BE2C (cell line): ENCODE data around the gene MICU1.
"Not testable (repeated sequence)": the region's sequence is repeated elsewhere in the genome, so short reads cannot be mapped to it uniquely, and the experiment has no call there.

Experiments
- DNase-seq: peaks from one replicate; pipeline ENCODE4 v3.0.0-alpha.2; 2020
- H3K27me3 ChIP-seq: fragments of 250-450 bp; sonication (Bioruptor Pico); 2 replicates; pipeline ENCODE4 v1.5.1; 2020; ENCODE audit warnings: mild to moderate bottlenecking
- H3K36me3 ChIP-seq: fragments of 250-450 bp; sonication (Bioruptor Pico); 2 replicates; pipeline ENCODE4 v1.5.1; 2020; ENCODE audit warnings: mild to moderate bottlenecking
- H3K4me1 ChIP-seq: fragments of 250-450 bp; sonication (Bioruptor Pico); 2 replicates; pipeline ENCODE4 v1.5.1; 2020
- H3K4me3 ChIP-seq: 2 replicates; pipeline ENCODE4 v1.5.1; 2011; ENCODE audit warnings: low read depth, low read length
- H3K9me3 ChIP-seq: fragments of 250-450 bp; sonication (Bioruptor Pico); 2 replicates; pipeline ENCODE4 v1.5.1; 2020
- CTCF ChIP-seq: IDR thresholded peaks from 2 replicates; pipeline ENCODE4 v1.5.1; 2012; ENCODE audit warnings: mild to moderate bottlenecking, low read depth, low read length

The MICU1 gene

GRCh38 chr10:72409167-72409566 is 216.7 kb downstream of the MICU1 start:
- no peak for DNase-seq
- no peak for TF ChIP-seq CTCF
- no peaks in the 10 kb centered on the region for H3K27me3 ChIP-seq
- no peaks in the 10 kb centered on the region for H3K9me3 ChIP-seq
- no peak overlapping the region for H3K4me3 ChIP-seq
- no peaks in the 10 kb centered on the region for H3K4me1 ChIP-seq
- H3K36me3 ChIP-seq = no peaks in the 10 kb centered on the region

GRCh38 chr10:72407927-72408600 is 217.8 kb downstream of the MICU1 start:
- H3K36me3 ChIP-seq = no peaks in the 10 kb centered on the region
- DNase-seq = no peak
- no peak for TF ChIP-seq CTCF

GRCh38 chr10:72407471-72407870 is 218.4 kb downstream of the MICU1 start:
- H3K4me1 ChIP-seq = no peaks in the 10 kb centered on the region
- H3K36me3 ChIP-seq = no peaks in the 10 kb centered on the region
- TF ChIP-seq CTCF = no peak
- no peak overlapping the region for H3K4me3 ChIP-seq
- DNase-seq = no peak
- no peaks in the 10 kb centered on the region for H3K9me3 ChIP-seq
- no peaks in the 10 kb centered on the region for H3K27me3 ChIP-seq

More at GRCh38 chr10:72407927-72408600, 217.8 kb downstream of the MICU1 start:
- no peaks in the 10 kb centered on the region for H3K9me3 ChIP-seq
- H3K27me3 ChIP-seq = no peaks in the 10 kb centered on the region
- no peak overlapping the region for H3K4me3 ChIP-seq
- no peaks in the 10 kb centered on the region for H3K4me1 ChIP-seq

- not testable (repeated sequence) for H3K9me3 ChIP-seq, H3K27me3 ChIP-seq, H3K36me3 ChIP-seq, H3K4me3 ChIP-seq, H3K4me1 ChIP-seq
- peak; percentile 35 for DNase-seq
Observed at GRCh38 chr10:72395581-72395980, 230.3 kb downstream of the MICU1 start.

GRCh38 chr10:72392571-72392970 is 233.3 kb downstream of the MICU1 start:
- no peak for DNase-seq
- no peaks in the 10 kb centered on the region for H3K27me3 ChIP-seq
- H3K9me3 ChIP-seq = no peaks in the 10 kb centered on the region; the same call in 1 of the 2 replicates
- H3K4me3 ChIP-seq = no peak overlapping the region
- H3K4me1 ChIP-seq = no peaks in the 10 kb centered on the region; the same call in 1 of the 2 replicates
- H3K36me3 ChIP-seq = no peaks in the 10 kb centered on the region
- no peak for TF ChIP-seq CTCF

- Histone ChIP-seq H3K9me3 (no peaks in the 10 kb centered on the region; the same call in 1 of the 2 replicates), H3K36me3 (no peaks in the 10 kb centered on the region), H3K27me3 (no peaks in the 10 kb centered on the region; the same call in 1 of the 2 replicates), H3K4me1 (no peaks in the 10 kb centered on the region; the same call in 1 of the 2 replicates), H3K4me3 (no peak overlapping the region)
- DNase-seq = no peak
- TF ChIP-seq CTCF = no peak
Observed at GRCh38 chr10:72390764-72391163, 235.1 kb downstream of the MICU1 start.

GRCh38 chr10:72389716-72390115 is 236.2 kb downstream of the MICU1 start:
- H3K4me3 ChIP-seq = no peak overlapping the region
- H3K9me3 ChIP-seq = no peaks in the 10 kb centered on the region
- no peak for DNase-seq
- H3K4me1 ChIP-seq = no peaks in the 10 kb centered on the region; the same call in 1 of the 2 replicates
- H3K27me3 ChIP-seq = no peaks in the 10 kb centered on the region; the same call in 1 of the 2 replicates
- TF ChIP-seq CTCF = no peak
- no peaks in the 10 kb centered on the region for H3K36me3 ChIP-seq
